Purkinje cell (primary cell): Measurements from ENCODE around the gene GPR78. TPM values are rescaled to one million over a fixed set of nuclear protein-coding genes. Genes with fewer than 3 reads are reported as not detected.

Experiments
- polyA plus RNA-seq: library from polyadenylated mRNA; unstranded; fragments of >200 nt; fragmentation: Nextera tagmentation; gene quantifications from 2 replicates; pipeline ENCODE4 v1.2.1, GENCODE V29; 2014

Gene GPR78, protein sequence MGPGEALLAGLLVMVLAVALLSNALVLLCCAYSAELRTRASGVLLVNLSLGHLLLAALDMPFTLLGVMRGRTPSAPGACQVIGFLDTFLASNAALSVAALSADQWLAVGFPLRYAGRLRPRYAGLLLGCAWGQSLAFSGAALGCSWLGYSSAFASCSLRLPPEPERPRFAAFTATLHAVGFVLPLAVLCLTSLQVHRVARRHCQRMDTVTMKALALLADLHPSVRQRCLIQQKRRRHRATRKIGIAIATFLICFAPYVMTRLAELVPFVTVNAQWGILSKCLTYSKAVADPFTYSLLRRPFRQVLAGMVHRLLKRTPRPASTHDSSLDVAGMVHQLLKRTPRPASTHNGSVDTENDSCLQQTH
- polyA plus RNA-seq = not detected in 2 replicates

DNA sequence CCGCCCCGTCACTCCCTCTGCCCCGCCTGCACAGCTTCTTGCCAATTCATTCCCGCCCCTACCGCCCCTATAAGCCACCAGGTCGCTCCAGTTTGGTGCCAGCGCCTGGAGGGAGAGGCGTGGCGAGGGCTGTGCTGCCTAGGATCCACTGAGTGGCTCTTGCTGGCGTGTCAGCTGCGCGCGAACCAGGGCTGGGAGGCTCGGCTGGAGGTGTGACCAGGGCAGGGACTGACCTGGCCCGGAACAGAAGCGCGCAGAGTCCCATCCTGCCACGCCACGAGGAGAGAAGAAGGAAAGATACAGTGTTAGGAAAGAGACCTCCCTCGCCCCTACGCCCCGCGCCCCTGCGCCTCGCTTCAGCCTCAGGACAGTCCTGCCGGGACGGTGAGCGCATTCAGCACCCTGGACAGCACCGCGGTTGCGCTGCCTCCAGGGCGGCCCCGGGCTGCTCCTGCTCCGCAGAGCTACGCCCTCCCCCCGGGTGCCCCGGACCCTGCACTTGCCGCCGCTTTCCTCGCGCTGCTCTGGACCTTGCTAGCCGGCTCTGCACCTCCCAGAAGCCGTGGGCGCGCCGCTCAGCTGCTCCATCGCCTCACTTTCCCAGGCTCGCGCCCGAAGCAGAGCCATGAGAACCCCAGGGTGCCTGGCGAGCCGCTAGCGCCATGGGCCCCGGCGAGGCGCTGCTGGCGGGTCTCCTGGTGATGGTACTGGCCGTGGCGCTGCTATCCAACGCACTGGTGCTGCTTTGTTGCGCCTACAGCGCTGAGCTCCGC, at the start of gene GPR78:
Gene GPR78 (plus strand): TSS at position 72 of the 773 bp plus-strand sequence. CDS start 591 bp downstream, at position 663.

DNA sequence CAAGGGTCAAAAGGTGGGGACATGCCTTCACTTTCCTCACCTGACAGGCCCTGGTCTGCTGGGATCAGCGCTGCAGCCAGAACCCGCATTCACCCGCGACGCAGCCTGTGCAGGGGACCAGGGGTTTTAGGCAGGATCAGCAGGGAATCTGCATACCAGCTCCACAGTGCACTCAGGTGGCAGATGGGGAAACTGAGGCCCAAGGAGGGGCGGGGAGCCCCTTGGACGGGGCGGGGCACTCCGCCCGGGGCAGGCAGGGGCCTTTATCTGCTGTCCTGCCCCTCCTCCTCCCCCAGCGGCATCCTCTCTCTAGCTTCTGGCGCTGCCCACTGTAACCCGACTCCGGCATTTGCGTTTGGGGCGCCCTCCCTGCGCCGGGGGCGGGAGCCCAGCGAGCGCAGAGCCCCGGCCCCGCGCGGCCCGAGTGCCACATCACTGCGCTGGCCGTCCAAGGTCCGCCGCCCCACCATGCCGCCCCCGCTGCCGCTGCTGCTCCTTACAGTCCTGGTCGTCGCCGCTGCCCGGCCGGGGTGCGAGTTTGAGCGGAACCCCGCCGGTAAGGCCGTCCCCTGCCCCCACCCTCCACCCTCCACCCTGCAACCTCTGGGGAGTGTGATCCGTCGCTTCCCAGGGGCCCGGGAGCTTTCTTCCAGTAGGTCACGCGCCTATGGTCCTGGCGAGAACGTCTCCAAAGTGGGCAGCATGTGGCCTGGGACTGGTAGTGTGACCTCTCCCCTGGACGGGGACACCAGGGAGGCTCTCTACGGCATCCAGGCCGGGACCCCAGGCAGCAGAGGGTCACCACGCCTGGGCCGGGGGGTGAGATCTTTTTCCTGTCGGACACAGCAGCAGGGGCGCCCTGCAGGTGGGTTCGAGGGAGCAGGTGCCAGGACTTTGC, 12.4 kb downstream of the GPR78 start, which contains the start of gene CPZ:
Gene CPZ (plus strand): TSS at position 400 of the 898 bp plus-strand sequence. CDS start 69 bp downstream, at position 469.

Other genes starting within 250 kb of the GPR78 start
- 1.6 and 3.0 TPM in 2 replicates for gene ACOX3, start 139.7 kb upstream of the GPR78 start, polyA plus RNA-seq
- gene TRMT44, start 139.6 kb upstream of the GPR78 start, polyA plus RNA-seq = 0.64 and 1.3 TPM in 2 replicates
- not detected in 2 replicates for gene CPZ, start 12.4 kb downstream of the GPR78 start, polyA plus RNA-seq